Adrenal gland (tissue), 12 donors: Measurements from ENCODE around the gene CMTM6. TPM values are rescaled to one million over a fixed set of nuclear protein-coding genes. Genes with fewer than 3 reads are reported as not detected.

Source experiments
- DNase-seq, 7 donors: peaks; one replicate each; pipeline ENCODE4 v3.0.0-alpha.2; 2019 to 2020
- H3K27ac ChIP-seq, 5 donors: fragments of 200-600 bp; sonication (generic) in 4 of 5; 1 replicate in 3 of 5; 2 replicates in 2 of 5; pipeline versions ENCODE4 v1.5.1 to v1.8.0; 2016 to 2020; ENCODE audit warnings: mild to moderate bottlenecking in 1 of 5
- H3K27me3 ChIP-seq: fragments of 200-600 bp; 2 replicates; pipeline ENCODE4 v1.8.0; 2021
- H3K36me3 ChIP-seq, 2 donors: fragments of 200-600 bp; replicated peaks in 1 of 2; 1 replicate in 1 of 2; 2 replicates in 1 of 2; pipeline versions ENCODE4 v1.5.1 to v1.8.0; 2018 to 2022
- H3K4me1 ChIP-seq, 2 donors: fragments of 200-600 bp; replicated peaks in 1 of 2; 1 replicate in 1 of 2; 2 replicates in 1 of 2; pipeline versions ENCODE4 v1.5.1 to v1.8.0; 2018 to 2021
- H3K4me3 ChIP-seq, 4 donors: fragments of 200-600 bp; sonication (generic) in 3 of 4; one replicate each; pipeline ENCODE4 v1.5.1; 2016 to 2018
- H3K9me3 ChIP-seq, 3 donors: fragments of 200-600 bp; sonication (generic) in 1 of 3; replicated peaks in 1 of 3; 1 replicate in 2 of 3; 2 replicates in 1 of 3; pipeline versions ENCODE4 v1.5.1 to v1.8.0; 2016 to 2021
- POLR2A ChIP-seq, 2 donors: fragments of 450-650 bp; IDR thresholded peaks; one replicate each; pipeline ENCODE4 v1.6.1; 2017; ENCODE audit warnings: antibody characterized with exemption in 2 of 2, mild to moderate bottlenecking in 2 of 2, moderate library complexity in 1 of 2
- WGBS, 4 donors: extraction: QIAGEN DNeasy Blood & Tissue Kit in 2 of 4; methylation state at CpG; one replicate each; pipeline versions ENCODE4 v1.1.5 to v1.1.7; 2013 to 2017; 5-methylcytosine and 5-hydroxymethylcytosine counted together
- intact Hi-C, 2 donors: fragments of 100-400 bp; cut with DNase I; formaldehyde crosslinking; loops; one replicate each; pipeline versions ENCODE4 v1.14.1 to v1.15.0; 2022 to 2023
- polyA plus RNA-seq, 3 donors: library from polyadenylated mRNA; stranded (reverse); fragments of 200-250 nt in 2 of 3; fragments of 350-450 nt in 1 of 3; fragmentation: Illumina TruSeq in 1 of 3; extraction: RNeasy Lipid Tissue Mini Kit (QIAGEN cat#74804) in 1 of 3; gene quantifications; one replicate each; pipeline ENCODE4 v1.2.3, GENCODE V29; 2013 to 2014
- total RNA-seq, 9 donors: library from RNA; depleted of rRNA in 4 of 9; stranded (reverse); fragments of >200 nt in 4 of 9; fragments of 120-200 nt in 1 of 9; fragmentation: NEBNext Ultra II Directional in 1 of 9; extraction: Animal tissue kit (Norgen Biotek cat#: 25700) in 1 of 9; gene quantifications; one replicate each; pipeline versions ENCODE4 v1.1.0 to v1.2.4, GENCODE V29; 2013 to 2023
- TF ChIP-seq, protein P1 (sequence below), 6 experiments: fragments of 450-650 bp in 4 of 6; fragments of 200-600 bp in 2 of 6; sonication (generic) in 1 of 6; IDR thresholded peaks; 1 replicate in 5 of 6; 2 replicates in 1 of 6; pipeline versions ENCODE4 v1.5.1 to v1.8.0; 2016 to 2021; ENCODE audit warnings: antibody characterized with exemption in 6 of 6, mild to moderate bottlenecking in 2 of 6, moderate library complexity in 1 of 6
- donor health status: healthy with polysubstance abuse.
- donor health status: Bipolar disorder and iron deficiency.
- donor health status: DM: yes; HTN: yes; CAD: no.
- donor health status: DM: no; HTN: no; CAD: no.
- donor health status: DM: no; HTN: no; CAD: no.
- donor health status: DM: yes; HTN: yes; CAD: no.

Gene CMTM6
- total and polyA plus RNA-seq, 12 donors: 13.5 to 62.5 (median 42.4) TPM

DNA sequence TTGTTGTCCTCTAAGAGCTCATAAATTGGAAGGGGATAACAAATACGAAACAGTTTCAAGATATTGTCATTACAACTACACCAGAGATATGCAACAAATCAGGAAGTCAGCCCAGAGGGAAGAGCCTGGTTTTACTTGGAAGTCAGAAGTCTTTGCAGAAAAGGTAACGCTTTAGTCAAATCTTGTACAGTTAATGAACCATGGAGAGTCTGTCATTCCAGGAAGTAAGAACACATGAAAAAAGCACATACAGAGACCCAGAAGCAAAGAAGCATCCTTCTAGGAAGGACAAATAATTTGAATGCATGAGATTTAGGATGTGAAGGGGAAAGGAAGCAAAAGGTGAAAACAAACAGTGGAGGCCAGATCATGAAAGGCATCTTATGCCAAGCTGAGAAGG is 48.4 kb upstream of the CMTM6 start:
- Histone ChIP-seq H3K27ac (no peak overlapping the region), H3K36me3 (no peaks in the 10 kb centered on the region), H3K27me3 (no peaks in the 10 kb centered on the region), H3K4me1 (no peaks in the 10 kb centered on the region), H3K9me3 (no peaks in the 10 kb centered on the region), H3K4me3 (no peak overlapping the region)
- no peak for DNase-seq
- WGBS, 4 donors: 86 to 96% (median 88%) methylated on average over 2 of the region's 2 CpGs
- no peak for TF ChIP-seq POLR2A (IDR thresholded peaks at IDR 0.05)
- TF ChIP-seq, protein P1, sequence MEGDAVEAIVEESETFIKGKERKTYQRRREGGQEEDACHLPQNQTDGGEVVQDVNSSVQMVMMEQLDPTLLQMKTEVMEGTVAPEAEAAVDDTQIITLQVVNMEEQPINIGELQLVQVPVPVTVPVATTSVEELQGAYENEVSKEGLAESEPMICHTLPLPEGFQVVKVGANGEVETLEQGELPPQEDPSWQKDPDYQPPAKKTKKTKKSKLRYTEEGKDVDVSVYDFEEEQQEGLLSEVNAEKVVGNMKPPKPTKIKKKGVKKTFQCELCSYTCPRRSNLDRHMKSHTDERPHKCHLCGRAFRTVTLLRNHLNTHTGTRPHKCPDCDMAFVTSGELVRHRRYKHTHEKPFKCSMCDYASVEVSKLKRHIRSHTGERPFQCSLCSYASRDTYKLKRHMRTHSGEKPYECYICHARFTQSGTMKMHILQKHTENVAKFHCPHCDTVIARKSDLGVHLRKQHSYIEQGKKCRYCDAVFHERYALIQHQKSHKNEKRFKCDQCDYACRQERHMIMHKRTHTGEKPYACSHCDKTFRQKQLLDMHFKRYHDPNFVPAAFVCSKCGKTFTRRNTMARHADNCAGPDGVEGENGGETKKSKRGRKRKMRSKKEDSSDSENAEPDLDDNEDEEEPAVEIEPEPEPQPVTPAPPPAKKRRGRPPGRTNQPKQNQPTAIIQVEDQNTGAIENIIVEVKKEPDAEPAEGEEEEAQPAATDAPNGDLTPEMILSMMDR (IDR thresholded peaks at IDR 0.05): no peak
- intact Hi-C loops: no loop called here

DNA sequence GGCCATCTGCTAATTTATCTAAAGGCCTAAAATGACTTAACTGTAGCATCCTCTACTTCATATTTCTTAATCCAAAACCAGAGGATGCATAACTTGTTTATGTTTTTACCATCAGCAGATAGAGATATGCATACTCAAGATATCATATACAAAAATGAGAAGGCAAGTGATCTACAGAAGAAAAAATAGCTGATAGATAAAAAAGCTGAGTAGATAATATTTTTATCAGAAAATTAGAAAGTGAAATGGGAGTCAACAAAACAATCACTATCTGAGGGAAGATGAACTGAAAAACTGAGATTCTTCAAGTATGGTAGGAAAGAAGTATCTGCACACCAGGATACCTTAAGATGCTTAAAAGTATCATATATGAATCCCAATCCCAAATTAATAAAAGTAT is 42.7 kb upstream of the CMTM6 start:
- intact Hi-C loops: no loop called here
- H3K27ac ChIP-seq: no peak overlapping the region
- no peaks in the 10 kb centered on the region for H3K9me3 ChIP-seq
- peaks cover 0 to 4% of the 10 kb centered on the region in 2 donors for H3K36me3 ChIP-seq
- TF ChIP-seq, protein P1 (IDR thresholded peaks at IDR 0.05): no peak
- no peak for TF ChIP-seq POLR2A (IDR thresholded peaks at IDR 0.05)
- H3K27me3 ChIP-seq: no peaks in the 10 kb centered on the region
- H3K4me3 ChIP-seq: no peak overlapping the region
- DNase-seq: no peak
- peaks cover 0 to 6% of the 10 kb centered on the region in 2 donors for H3K4me1 ChIP-seq

DNA sequence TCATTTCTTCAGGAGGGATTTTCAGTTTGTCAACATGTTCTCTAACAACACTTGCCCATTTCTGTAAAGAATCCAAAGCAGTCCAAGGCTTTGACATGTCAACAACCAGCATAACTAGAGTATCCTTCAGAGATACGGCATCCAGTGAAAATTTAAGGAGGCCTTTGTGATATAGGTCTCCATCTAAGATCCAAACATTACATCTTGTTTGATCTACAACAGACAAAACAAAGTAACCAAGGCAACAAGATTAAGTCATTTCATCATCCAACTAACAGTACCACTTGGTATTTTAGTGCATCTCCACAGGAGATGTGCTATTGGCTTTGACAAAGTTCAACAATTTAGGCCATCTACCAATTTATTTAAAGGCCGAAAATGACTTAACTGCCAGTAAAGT is 42.2 kb upstream of the CMTM6 start:
- WGBS, 4 donors: 81 to 96% (median 91%) methylated on average over 2 of the region's 2 CpGs
- Histone ChIP-seq H3K27ac (no peak overlapping the region), H3K27me3 (no peaks in the 10 kb centered on the region), H3K9me3 (no peaks in the 10 kb centered on the region), H3K4me3 (no peak overlapping the region), H3K36me3 (peaks cover 0 to 7% of the 10 kb centered on the region in 2 donors), H3K4me1 (peaks cover 0 to 6% of the 10 kb centered on the region in 2 donors)
- no peak for TF ChIP-seq POLR2A (IDR thresholded peaks at IDR 0.05)
- TF ChIP-seq, protein P1 (IDR thresholded peaks at IDR 0.05): no peak
- no peak for DNase-seq
- intact Hi-C loops: no loop called here

DNA sequence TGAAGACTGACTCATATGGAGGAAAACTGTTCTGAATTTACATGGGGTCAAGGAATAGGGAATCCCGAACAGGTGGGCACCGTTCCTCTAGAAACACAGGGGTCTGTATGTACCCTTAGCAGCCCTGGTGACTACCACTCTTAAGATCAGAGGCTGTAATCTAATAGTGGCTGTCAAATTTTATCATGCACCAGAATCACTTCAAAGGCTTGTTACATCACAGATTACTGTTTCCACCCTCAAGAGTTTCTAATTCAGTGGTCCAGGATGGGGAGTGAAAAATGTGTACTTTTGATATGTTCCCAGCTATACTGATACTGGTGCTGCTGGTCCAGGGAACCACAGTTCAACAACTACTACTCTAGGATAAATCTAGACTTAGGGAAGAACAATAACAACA is 40.2 kb upstream of the CMTM6 start:
- no peak overlapping the region for H3K27ac ChIP-seq
- no peak for TF ChIP-seq POLR2A (IDR thresholded peaks at IDR 0.05)
- TF ChIP-seq, protein P1 (IDR thresholded peaks at IDR 0.05): no peak
- H3K36me3 ChIP-seq: peaks cover 0 to 7% of the 10 kb centered on the region in 2 donors
- intact Hi-C loops: no loop called here
- no peak overlapping the region for H3K4me3 ChIP-seq
- H3K4me1 ChIP-seq: peaks cover 0 to 6% of the 10 kb centered on the region in 2 donors
- H3K9me3 ChIP-seq: no peaks in the 10 kb centered on the region
- DNase-seq: no peak
- 89 to 96% (median 94%) methylated on average over 2 of the region's 2 CpGs for WGBS, 4 donors
- no peaks in the 10 kb centered on the region for H3K27me3 ChIP-seq
